Measurements from ENCODE around the gene LPGAT1.

LPGAT1 gene

DNA sequence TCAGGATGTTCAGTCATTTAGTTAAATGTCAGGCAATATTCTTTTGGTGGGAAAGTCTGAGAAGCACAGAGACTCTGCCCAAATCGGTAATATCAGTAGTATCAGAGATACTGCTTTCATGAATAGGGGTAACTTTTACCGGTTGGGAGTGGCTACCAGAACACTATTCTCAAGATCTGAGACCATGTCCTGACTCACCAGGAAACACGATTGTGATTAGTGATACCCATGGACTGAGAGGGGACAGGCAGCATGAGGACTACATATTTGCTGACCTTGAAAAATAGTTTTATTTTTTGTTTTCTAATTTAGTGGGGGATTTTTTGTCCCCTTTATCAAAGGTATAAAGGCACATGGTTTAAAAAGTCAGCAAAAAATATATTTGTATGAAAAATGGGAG lies 79.1 kb downstream of the LPGAT1 start:
- no peaks in the 10 kb centered on the region for H3K79me2 ChIP-seq (ENCODE audit: low read length)
- H3K9me2 ChIP-seq (replicated peaks; ENCODE audit: insufficient read depth, low read length) = no peaks in the 10 kb centered on the region
- no peaks in the 10 kb centered on the region for H3K9me3 ChIP-seq (replicated peaks; ENCODE audit: insufficient read depth, low read length)
- no peak overlapping the region for H3K4me2 ChIP-seq (ENCODE audit: low read depth, low read length)
- no peaks in the 10 kb centered on the region for H3K4me1 ChIP-seq (ENCODE audit: low read length)
- H3K27ac ChIP-seq (ENCODE audit: low read length) = no peak overlapping the region
- TF ChIP-seq EZH2 (optimal IDR thresholded peaks at IDR 0.05; ENCODE audit: low read depth, low read length) (no peak), EZH2phosphoT487 (IDR thresholded peaks at IDR 0.05; ENCODE audit: low read length) (no peak)
- TF ChIP-seq, protein P1, sequence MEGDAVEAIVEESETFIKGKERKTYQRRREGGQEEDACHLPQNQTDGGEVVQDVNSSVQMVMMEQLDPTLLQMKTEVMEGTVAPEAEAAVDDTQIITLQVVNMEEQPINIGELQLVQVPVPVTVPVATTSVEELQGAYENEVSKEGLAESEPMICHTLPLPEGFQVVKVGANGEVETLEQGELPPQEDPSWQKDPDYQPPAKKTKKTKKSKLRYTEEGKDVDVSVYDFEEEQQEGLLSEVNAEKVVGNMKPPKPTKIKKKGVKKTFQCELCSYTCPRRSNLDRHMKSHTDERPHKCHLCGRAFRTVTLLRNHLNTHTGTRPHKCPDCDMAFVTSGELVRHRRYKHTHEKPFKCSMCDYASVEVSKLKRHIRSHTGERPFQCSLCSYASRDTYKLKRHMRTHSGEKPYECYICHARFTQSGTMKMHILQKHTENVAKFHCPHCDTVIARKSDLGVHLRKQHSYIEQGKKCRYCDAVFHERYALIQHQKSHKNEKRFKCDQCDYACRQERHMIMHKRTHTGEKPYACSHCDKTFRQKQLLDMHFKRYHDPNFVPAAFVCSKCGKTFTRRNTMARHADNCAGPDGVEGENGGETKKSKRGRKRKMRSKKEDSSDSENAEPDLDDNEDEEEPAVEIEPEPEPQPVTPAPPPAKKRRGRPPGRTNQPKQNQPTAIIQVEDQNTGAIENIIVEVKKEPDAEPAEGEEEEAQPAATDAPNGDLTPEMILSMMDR (IDR thresholded peaks at IDR 0.05; ENCODE audit: low read length) = no peak
- DNase-seq = no peak
- no peaks in the 10 kb centered on the region for H3K27me3 ChIP-seq (replicated peaks; ENCODE audit: insufficient read depth, low read length)
- no peaks in the 10 kb centered on the region for H3F3A ChIP-seq (ENCODE audit: insufficient read depth, low read length)
- H3K9ac ChIP-seq (ENCODE audit: low read length) = no peak overlapping the region
- H3K4me3 ChIP-seq (ENCODE audit: low read length) = no peak overlapping the region
- H4K20me1 ChIP-seq (ENCODE audit: insufficient read depth, low read length) = no peaks in the 10 kb centered on the region
- no peaks in the 10 kb centered on the region for H3K36me3 ChIP-seq (replicated peaks; ENCODE audit: insufficient read depth, low read length)
- H2AFZ ChIP-seq (ENCODE audit: low read length) = no peak overlapping the region

DNA sequence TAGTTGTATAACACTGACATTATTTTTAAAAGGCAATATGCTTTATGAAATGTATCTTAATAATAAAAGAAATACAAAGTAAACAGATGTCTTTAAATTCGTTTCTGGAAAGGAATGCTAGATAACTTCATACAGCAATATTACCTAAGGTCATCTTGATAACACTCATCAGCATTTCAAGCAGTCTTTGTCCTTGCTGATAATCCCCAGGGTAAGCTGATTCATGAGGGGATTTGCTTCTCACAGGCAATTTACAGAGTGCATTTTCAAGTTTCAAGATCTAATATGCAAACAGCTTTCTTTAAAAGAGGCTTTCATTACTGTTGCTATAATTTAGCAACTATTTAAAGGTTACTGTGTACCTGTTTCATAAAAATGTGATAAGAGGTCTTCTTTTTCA lies 80.0 kb downstream of the LPGAT1 start:
- Histone ChIP-seq H3K9me3 (replicated peaks; ENCODE audit: insufficient read depth, low read length) (no peaks in the 10 kb centered on the region), H3K27ac (ENCODE audit: low read length) (no peak overlapping the region), H2AFZ (ENCODE audit: low read length) (no peak overlapping the region), H3K9me2 (replicated peaks; ENCODE audit: insufficient read depth, low read length) (no peaks in the 10 kb centered on the region), H3K4me1 (ENCODE audit: low read length) (no peaks in the 10 kb centered on the region), H3K4me2 (ENCODE audit: low read depth, low read length) (no peak overlapping the region), H3K4me3 (ENCODE audit: low read length) (no peak overlapping the region), H3K9ac (ENCODE audit: low read length) (no peak overlapping the region), H3K79me2 (ENCODE audit: low read length) (no peaks in the 10 kb centered on the region), H3K27me3 (replicated peaks; ENCODE audit: insufficient read depth, low read length) (no peaks in the 10 kb centered on the region), H4K20me1 (ENCODE audit: insufficient read depth, low read length) (no peaks in the 10 kb centered on the region), H3F3A (ENCODE audit: insufficient read depth, low read length) (no peaks in the 10 kb centered on the region), H3K36me3 (replicated peaks; ENCODE audit: insufficient read depth, low read length) (no peaks in the 10 kb centered on the region)
- DNase-seq = no peak
- TF ChIP-seq EZH2 (optimal IDR thresholded peaks at IDR 0.05; ENCODE audit: low read depth, low read length) (no peak), EZH2phosphoT487 (IDR thresholded peaks at IDR 0.05; ENCODE audit: low read length) (no peak)
- TF ChIP-seq, protein P1 (IDR thresholded peaks at IDR 0.05; ENCODE audit: low read length) = no peak

DNA sequence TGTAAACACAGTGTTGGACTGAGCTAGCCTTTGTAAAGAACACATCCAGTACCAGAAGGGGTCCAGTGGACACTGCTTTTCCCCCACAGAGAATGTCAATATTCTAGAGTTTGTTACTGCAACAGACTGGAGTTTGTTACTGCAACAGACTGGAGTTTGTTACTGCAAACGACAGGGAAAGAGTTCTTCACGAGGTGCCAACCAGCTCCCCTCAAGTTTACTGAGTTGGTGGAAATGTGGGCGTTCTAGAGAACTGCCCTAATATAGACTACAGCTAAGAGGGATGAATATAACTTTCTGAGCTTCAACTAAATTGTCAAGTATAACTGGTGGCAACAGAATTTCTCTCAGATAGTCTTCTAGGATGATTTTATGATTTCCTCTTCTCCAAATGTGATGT lies 81.3 kb downstream of the LPGAT1 start:
- no peaks in the 10 kb centered on the region for H4K20me1 ChIP-seq (ENCODE audit: insufficient read depth, low read length)
- TF ChIP-seq EZH2phosphoT487 (IDR thresholded peaks at IDR 0.05; ENCODE audit: low read length) (no peak), EZH2 (optimal IDR thresholded peaks at IDR 0.05; ENCODE audit: low read depth, low read length) (no peak)
- TF ChIP-seq, protein P1 (IDR thresholded peaks at IDR 0.05; ENCODE audit: low read length) = no peak
- H3K27ac ChIP-seq (ENCODE audit: low read length) = no peak overlapping the region
- no peaks in the 10 kb centered on the region for H3K9me3 ChIP-seq (replicated peaks; ENCODE audit: insufficient read depth, low read length)
- no peak overlapping the region for H3K4me2 ChIP-seq (ENCODE audit: low read depth, low read length)
- no peak overlapping the region for H2AFZ ChIP-seq (ENCODE audit: low read length)
- no peaks in the 10 kb centered on the region for H3F3A ChIP-seq (ENCODE audit: insufficient read depth, low read length)
- no peaks in the 10 kb centered on the region for H3K9me2 ChIP-seq (replicated peaks; ENCODE audit: insufficient read depth, low read length)
- H3K79me2 ChIP-seq (ENCODE audit: low read length) = no peaks in the 10 kb centered on the region
- DNase-seq = no peak
- no peaks in the 10 kb centered on the region for H3K36me3 ChIP-seq (replicated peaks; ENCODE audit: insufficient read depth, low read length)
- no peak overlapping the region for H3K9ac ChIP-seq (ENCODE audit: low read length)
- H3K27me3 ChIP-seq (replicated peaks; ENCODE audit: insufficient read depth, low read length) = no peaks in the 10 kb centered on the region; the same call in 1 of the 2 replicates
- no peak overlapping the region for H3K4me3 ChIP-seq (ENCODE audit: low read length)
- H3K4me1 ChIP-seq (ENCODE audit: low read length) = no peaks in the 10 kb centered on the region
